Memory B cell (primary cell): ENCODE measurements around the gene HOXA5.

Experiments
- ATAC-seq: fragments of 150-1000 bp; cut with Tn5 transposase; 2 replicates; pipeline ENCODE4 v1.10.0; 2021; ENCODE audit warnings: low read depth, mild to moderate bottlenecking, moderate library complexity
- DNase-seq, 2 donors: peaks; one replicate each; pipeline ENCODE4 v3.0.0; 2022; ENCODE audit warnings: low spot score in 2 of 2
- H3K27ac Mint-ChIP-seq: one replicate; pipeline ENCODE4 v1.8.0; 2022; ENCODE audit warnings: mild to moderate bottlenecking, moderate library complexity, mixed read lengths
- H3K27me3 Mint-ChIP-seq: one replicate; pipeline ENCODE4 v1.8.0; 2022; ENCODE audit warnings: mixed read lengths
- H3K36me3 Mint-ChIP-seq: one replicate; pipeline ENCODE4 v1.8.0; 2022; ENCODE audit warnings: mild to moderate bottlenecking, mixed read lengths
- H3K4me1 Mint-ChIP-seq: one replicate; pipeline ENCODE4 v1.8.0; 2022; ENCODE audit warnings: mixed read lengths
- H3K4me3 Mint-ChIP-seq: one replicate; pipeline ENCODE4 v1.8.0; 2022; ENCODE audit warnings: mild to moderate bottlenecking, moderate library complexity, mixed read lengths
- H3K9me3 Mint-ChIP-seq: one replicate; pipeline ENCODE4 v1.8.0; 2022; ENCODE audit warnings: mixed read lengths

The HOXA5 gene

GRCh38 chr7:27124096-27124901 lies 19.2 kb downstream of the HOXA5 start:
- Mint-ChIP-seq H3K27ac (no peak overlapping the region), H3K27me3 (peaks cover 13% of the 10 kb centered on the region), H3K9me3 (peaks cover 2% of the 10 kb centered on the region), H3K36me3 (peaks cover 2% of the 10 kb centered on the region), H3K4me3 (no peak overlapping the region), H3K4me1 (no peaks in the 10 kb centered on the region)
- ATAC-seq, result no peak
- DNase-seq, result no peak

GRCh38 chr7:27123477-27124053 lies 19.9 kb downstream of the HOXA5 start:
- Mint-ChIP-seq H3K4me1 (no peaks in the 10 kb centered on the region), H3K27me3 (peaks cover 10% of the 10 kb centered on the region), H3K36me3 (no peaks in the 10 kb centered on the region), H3K4me3 (no peak overlapping the region), H3K9me3 (no peaks in the 10 kb centered on the region), H3K27ac (no peak overlapping the region)
- DNase-seq, result no peak
- ATAC-seq, result no peak

DNA sequence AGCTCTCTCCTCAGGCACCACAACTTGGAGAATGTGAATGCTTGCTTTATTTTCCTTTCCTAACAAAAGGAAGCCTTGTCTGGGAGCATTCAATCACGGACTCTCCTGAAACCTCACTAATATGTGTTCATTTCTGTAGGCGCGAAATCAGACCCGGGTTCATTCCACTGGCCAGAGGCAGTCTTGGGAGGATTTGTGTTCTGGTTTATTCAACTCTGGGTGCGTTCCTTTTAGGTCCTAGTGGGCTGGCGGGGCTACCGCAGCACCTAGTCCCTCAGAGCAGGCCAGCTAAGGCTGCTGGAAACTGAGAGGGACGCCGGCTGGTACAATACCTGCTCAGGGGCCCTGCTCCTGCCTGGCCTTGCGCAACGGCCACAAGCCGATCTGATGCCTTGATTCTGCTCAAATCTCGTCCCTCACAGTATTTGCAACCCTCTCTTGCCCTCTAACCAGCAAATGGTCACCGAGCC lies 20.4 kb downstream of the HOXA5 start:
- DNase-seq (no peak), ATAC-seq (no peak)
- Mint-ChIP-seq H3K36me3 (no peaks in the 10 kb centered on the region), H3K4me1 (no peaks in the 10 kb centered on the region), H3K9me3 (no peaks in the 10 kb centered on the region), H3K27me3 (peaks cover 8% of the 10 kb centered on the region), H3K27ac (no peak overlapping the region), H3K4me3 (no peak overlapping the region)

GRCh38 chr7:27122077-27122910 lies 21.2 kb downstream of the HOXA5 start:
- Mint-ChIP-seq H3K36me3 (no peaks in the 10 kb centered on the region), H3K9me3 (no peaks in the 10 kb centered on the region), H3K27me3 (peaks cover 8% of the 10 kb centered on the region), H3K4me3 (no peak overlapping the region), H3K27ac (no peak overlapping the region), H3K4me1 (no peaks in the 10 kb centered on the region)
- DNase-seq (no peak), ATAC-seq (no peak)

- no peak for ATAC-seq
Observed at GRCh38 chr7:27121684-27122076, 21.8 kb downstream of the HOXA5 start.

DNA sequence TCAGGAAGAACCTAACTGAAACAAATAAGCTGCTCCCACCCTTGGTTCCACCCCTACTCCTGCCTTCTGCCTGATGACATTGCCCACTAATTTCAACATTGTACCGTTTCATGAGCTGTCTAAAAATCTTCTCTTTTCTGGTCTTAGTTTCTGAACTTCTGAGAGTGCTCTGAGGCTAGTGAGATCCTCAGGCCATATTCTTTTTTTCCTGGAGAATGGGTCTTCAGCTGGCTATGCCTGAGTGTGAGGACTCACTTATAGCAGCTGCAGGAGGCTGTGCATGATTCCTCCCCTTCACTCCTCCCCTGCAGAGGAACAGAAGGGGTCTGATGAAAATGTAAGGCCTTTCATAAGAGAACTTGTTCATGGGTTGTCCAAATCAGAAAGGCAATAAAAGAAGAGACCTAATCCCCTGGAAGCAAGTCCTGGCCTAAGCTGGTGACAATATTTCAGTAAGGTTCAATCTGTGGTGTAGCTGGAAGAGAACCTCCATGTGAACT lies 24.0 kb downstream of the HOXA5 start:
- H3K36me3 Mint-ChIP-seq, result no peaks in the 10 kb centered on the region
- H3K27me3 Mint-ChIP-seq, result peaks cover 4% of the 10 kb centered on the region
- H3K9me3 Mint-ChIP-seq, result no peaks in the 10 kb centered on the region
- H3K27ac Mint-ChIP-seq, result no peak overlapping the region
- no peak overlapping the region for H3K4me3 Mint-ChIP-seq
- H3K4me1 Mint-ChIP-seq, result no peaks in the 10 kb centered on the region
- DNase-seq, result no peak
- no peak for ATAC-seq

More at GRCh38 chr7:27121684-27122076, 21.8 kb downstream of the HOXA5 start:
- H3K27me3 Mint-ChIP-seq, result peaks cover 8% of the 10 kb centered on the region
- DNase-seq, result no peak
- H3K4me3 Mint-ChIP-seq, result no peak overlapping the region
- H3K27ac Mint-ChIP-seq, result no peak overlapping the region
- no peaks in the 10 kb centered on the region for H3K9me3 Mint-ChIP-seq
- no peaks in the 10 kb centered on the region for H3K4me1 Mint-ChIP-seq
- no peaks in the 10 kb centered on the region for H3K36me3 Mint-ChIP-seq

- Mint-ChIP-seq H3K4me3 (no peak overlapping the region), H3K9me3 (no peaks in the 10 kb centered on the region), H3K4me1 (no peaks in the 10 kb centered on the region), H3K36me3 (no peaks in the 10 kb centered on the region), H3K27ac (no peak overlapping the region), H3K27me3 (no peaks in the 10 kb centered on the region)
- DNase-seq (no peak), ATAC-seq (no peak)
Observed at GRCh38 chr7:27118580-27118979, 24.9 kb downstream of the HOXA5 start.

DNA sequence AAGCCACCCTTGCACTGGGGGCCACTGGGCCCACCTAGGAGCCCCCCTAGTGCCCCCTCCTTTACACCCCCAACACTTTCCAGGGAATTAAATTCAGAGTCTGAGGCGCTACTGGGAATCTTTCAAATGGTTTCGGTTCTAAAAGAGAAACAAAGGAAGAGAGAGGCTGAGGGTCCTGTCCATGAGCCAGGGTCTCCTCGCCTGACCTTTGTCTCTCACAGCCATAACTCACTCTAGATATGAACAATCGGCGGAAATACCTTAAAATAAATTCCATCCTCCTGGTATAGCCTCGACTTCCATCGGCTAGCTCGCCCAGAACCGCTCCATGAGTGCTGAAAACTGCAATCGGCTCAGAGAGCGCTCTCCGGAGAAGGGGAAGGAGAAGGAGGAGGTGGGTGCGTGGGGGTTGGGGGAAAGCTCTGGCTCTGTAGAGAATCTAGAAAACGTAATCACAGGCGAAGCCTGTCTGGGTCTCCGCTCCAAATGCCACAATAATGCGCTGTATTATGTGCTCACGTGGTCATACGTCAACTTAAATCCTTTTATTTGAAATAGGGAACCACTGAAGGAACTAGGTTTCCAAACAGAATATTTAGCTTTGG lies 25.5 kb downstream of the HOXA5 start:
- H3K4me3 Mint-ChIP-seq, result no peak overlapping the region
- no peak for DNase-seq
- H3K36me3 Mint-ChIP-seq, result no peaks in the 10 kb centered on the region
- no peaks in the 10 kb centered on the region for H3K4me1 Mint-ChIP-seq
- no peaks in the 10 kb centered on the region for H3K9me3 Mint-ChIP-seq
- no peak for ATAC-seq
- H3K27me3 Mint-ChIP-seq, result peaks cover 2% of the 10 kb centered on the region
- no peak overlapping the region for H3K27ac Mint-ChIP-seq

GRCh38 chr7:27116962-27117886 lies 26.3 kb downstream of the HOXA5 start:
- no peak for DNase-seq
- no peaks in the 10 kb centered on the region for H3K9me3 Mint-ChIP-seq
- H3K27me3 Mint-ChIP-seq, result peaks cover 2% of the 10 kb centered on the region
- no peak for ATAC-seq
- no peak overlapping the region for H3K4me3 Mint-ChIP-seq
- H3K36me3 Mint-ChIP-seq, result no peaks in the 10 kb centered on the region
- H3K4me1 Mint-ChIP-seq, result no peaks in the 10 kb centered on the region
- H3K27ac Mint-ChIP-seq, result no peak overlapping the region

GRCh38 chr7:27116031-27116961 lies 27.2 kb downstream of the HOXA5 start:
- H3K27ac Mint-ChIP-seq, result no peak overlapping the region
- H3K36me3 Mint-ChIP-seq, result no peaks in the 10 kb centered on the region
- H3K27me3 Mint-ChIP-seq, result peaks cover 2% of the 10 kb centered on the region
- ATAC-seq, result no peak
- no peak for DNase-seq
- no peaks in the 10 kb centered on the region for H3K4me1 Mint-ChIP-seq
- no peaks in the 10 kb centered on the region for H3K9me3 Mint-ChIP-seq
- H3K4me3 Mint-ChIP-seq, result no peak overlapping the region

- DNase-seq, result no peak
- H3K36me3 Mint-ChIP-seq, result no peaks in the 10 kb centered on the region
- no peaks in the 10 kb centered on the region for H3K4me1 Mint-ChIP-seq
- H3K9me3 Mint-ChIP-seq, result no peaks in the 10 kb centered on the region
- ATAC-seq, result no peak
- H3K27me3 Mint-ChIP-seq, result peaks cover 2% of the 10 kb centered on the region
- no peak overlapping the region for H3K27ac Mint-ChIP-seq
- no peak overlapping the region for H3K4me3 Mint-ChIP-seq
Observed at GRCh38 chr7:27115221-27116026, 28.1 kb downstream of the HOXA5 start.

- no peak overlapping the region for H3K4me3 Mint-ChIP-seq
- H3K27ac Mint-ChIP-seq, result no peak overlapping the region
- no peaks in the 10 kb centered on the region for H3K9me3 Mint-ChIP-seq
- H3K36me3 Mint-ChIP-seq, result no peaks in the 10 kb centered on the region
- ATAC-seq (no peak), DNase-seq (no peak)
- H3K4me1 Mint-ChIP-seq, result no peaks in the 10 kb centered on the region
- H3K27me3 Mint-ChIP-seq, result peaks cover 2% of the 10 kb centered on the region
Observed at GRCh38 chr7:27114881-27115220, 28.6 kb downstream of the HOXA5 start.
